OCI-LY1 (cell line): ENCODE results near the gene PSD4.
A peak's percentile ranks its signal among the peaks of the same experiment; 100 is the strongest.

Source experiments
- H2AFZ ChIP-seq: fragments of 200-600 bp; sonication (generic), shearing (Covaris generic); 2 replicates; pipeline ENCODE4 v1.6.0; 2014; ENCODE audit warnings: antibody characterized with exemption, mild to moderate bottlenecking, low read length
- H3F3A ChIP-seq: fragments of 200-600 bp; sonication (generic), shearing (Covaris generic); 2 replicates; pipeline ENCODE4 v1.6.0; 2014; ENCODE audit warnings: mild to moderate bottlenecking, antibody characterized with exemption, low read length, moderate library complexity; ENCODE audit not compliant: insufficient read depth
- H3K27ac ChIP-seq: fragments of 200-600 bp; sonication (generic); 2 replicates; pipeline ENCODE4 v1.5.1; 2014; ENCODE audit warnings: low read length, mixed run types, mild to moderate bottlenecking, low read depth; ENCODE audit not compliant: poor library complexity, severe bottlenecking
- H3K27me3 ChIP-seq: fragments of 200-600 bp; sonication (generic); 2 replicates; pipeline ENCODE4 v1.6.0; 2014; ENCODE audit warnings: antibody characterized with exemption, mild to moderate bottlenecking, low read length, moderate library complexity; ENCODE audit not compliant: insufficient read depth
- H3K36me3 ChIP-seq: fragments of 200-600 bp; sonication (generic); 2 replicates; pipeline ENCODE4 v1.6.1; 2014; ENCODE audit warnings: mild to moderate bottlenecking, antibody characterized with exemption, low read length, moderate library complexity, mixed read lengths; ENCODE audit not compliant: insufficient read depth
- H3K4me1 ChIP-seq: fragments of 200-600 bp; sonication (generic); 2 replicates; pipeline ENCODE4 v1.5.1; 2014; ENCODE audit warnings: mild to moderate bottlenecking, low read length, moderate library complexity; ENCODE audit not compliant: insufficient read depth, severe bottlenecking
- H3K4me2 ChIP-seq: fragments of 200-600 bp; sonication (generic), shearing (Covaris generic); 2 replicates; pipeline ENCODE4 v1.6.1; 2014; ENCODE audit warnings: low read length
- H3K4me3 ChIP-seq: fragments of 200-600 bp; sonication (generic); 2 replicates; pipeline ENCODE4 v1.5.1; 2014; ENCODE audit warnings: low read length, low read depth, mild to moderate bottlenecking, mixed read lengths; ENCODE audit not compliant: poor library complexity, severe bottlenecking
- H3K79me2 ChIP-seq: fragments of 200-600 bp; shearing (Covaris generic); 2 replicates; pipeline ENCODE4 v1.6.1; 2016; ENCODE audit warnings: mixed run types, low read length, mixed read lengths; ENCODE audit not compliant: insufficient read depth
- H3K9ac ChIP-seq: fragments of 200-600 bp; sonication (generic), shearing (Covaris generic); 2 replicates; pipeline ENCODE4 v1.6.1; 2014; ENCODE audit warnings: mild to moderate bottlenecking, low read length, mixed read lengths
- H3K9me2 ChIP-seq: fragments of 200-600 bp; sonication (generic), shearing (Covaris generic); 2 replicates; pipeline ENCODE4 v1.6.1; 2014; ENCODE audit warnings: low read depth, mild to moderate bottlenecking, low read length, mixed read lengths
- H3K9me3 ChIP-seq: fragments of 200-600 bp; shearing (Covaris generic); 2 replicates; pipeline ENCODE4 v1.6.1; 2014; ENCODE audit warnings: low read length, mixed read lengths
- H4K20me1 ChIP-seq: fragments of 200-600 bp; sonication (generic), shearing (Covaris generic); 2 replicates; pipeline ENCODE4 v1.6.0; 2016; ENCODE audit warnings: mild to moderate bottlenecking, low read length; ENCODE audit not compliant: insufficient read depth
- CTCF ChIP-seq: fragments of 200-600 bp; sonication (generic), shearing (Covaris generic); IDR thresholded peaks from 2 replicates; pipeline ENCODE4 v1.5.1; 2017; ENCODE audit warnings: mild to moderate bottlenecking, antibody characterized with exemption, low read length, moderate library complexity, mixed read lengths
- EZH2 ChIP-seq: fragments of 200-600 bp; sonication (generic), shearing (Covaris generic); IDR thresholded peaks from 2 replicates; pipeline ENCODE4 v1.8.0; 2017; ENCODE audit warnings: borderline replicate concordance, mixed run types, mild to moderate bottlenecking, antibody characterized with exemption, low read length, moderate library complexity, mixed read lengths

PSD4 gene

DNA sequence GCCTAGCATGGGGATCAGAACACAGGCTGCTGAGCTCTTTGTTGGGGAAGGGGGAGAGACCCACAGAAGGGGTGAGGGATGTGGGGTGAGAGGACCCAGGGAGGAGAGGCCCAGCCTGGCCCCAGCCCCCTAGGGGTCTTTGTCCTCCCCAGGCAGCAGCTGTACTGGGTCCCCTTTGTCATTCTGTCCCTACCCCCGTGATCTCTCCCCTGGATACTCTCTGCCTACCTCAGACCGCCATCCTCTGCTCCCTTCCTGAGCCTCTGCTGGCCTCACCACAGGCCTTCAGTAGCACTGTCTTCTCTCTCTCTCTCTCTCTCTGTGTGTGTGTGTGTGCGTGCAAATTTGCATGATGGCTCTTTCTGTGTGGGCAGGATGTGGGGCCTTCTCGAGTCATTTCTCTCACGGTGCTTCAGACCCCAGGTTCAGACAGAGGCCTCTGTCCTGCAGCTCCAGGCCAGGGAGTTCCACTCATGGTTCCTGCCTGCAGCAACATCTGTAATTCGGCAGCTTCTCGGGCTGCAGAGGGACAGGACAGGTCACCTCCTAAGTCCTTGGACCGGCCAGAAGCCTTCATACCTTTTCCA lies 1.4 kb downstream of the PSD4 start:
- H3F3A ChIP-seq = no peaks in the 10 kb centered on the region
- no peak overlapping the region for H2AFZ ChIP-seq
- peak overlapping the region; percentile 90 for H3K4me2 ChIP-seq
- peak overlapping the region; percentile 94 for H3K9ac ChIP-seq
- TF ChIP-seq CTCF = no peak
- TF ChIP-seq EZH2 = no peak
- H3K27me3 ChIP-seq = no peaks in the 10 kb centered on the region
- peaks cover 10% of the 10 kb centered on the region; the same call in 1 of the 2 replicates for H3K79me2 ChIP-seq
- H3K36me3 ChIP-seq = peaks cover 14% of the 10 kb centered on the region; the same call in 1 of the 2 replicates
- no peaks in the 10 kb centered on the region for H3K9me3 ChIP-seq
- H3K4me1 ChIP-seq = peaks cover 42% of the 10 kb centered on the region
- peak overlapping the region; percentile 91 for H3K4me3 ChIP-seq
- no peaks in the 10 kb centered on the region for H3K9me2 ChIP-seq
- H3K27ac ChIP-seq = peak overlapping the region; percentile 92
- no peaks in the 10 kb centered on the region for H4K20me1 ChIP-seq

GRCh38 chr2:113175736-113176695 lies 2.2 kb downstream of the PSD4 start:
- Histone ChIP-seq H2AFZ (no peak overlapping the region), H3K4me1 (peaks cover 51% of the 10 kb centered on the region), H3F3A (no peaks in the 10 kb centered on the region), H3K27ac (peak overlapping the region; percentile 92), H4K20me1 (no peaks in the 10 kb centered on the region), H3K4me2 (peak overlapping the region; percentile 90), H3K9me3 (no peaks in the 10 kb centered on the region), H3K9me2 (no peaks in the 10 kb centered on the region), H3K27me3 (no peaks in the 10 kb centered on the region), H3K4me3 (peak overlapping the region; percentile 91), H3K9ac (peak overlapping the region; percentile 94), H3K79me2 (peaks cover 10% of the 10 kb centered on the region; the same call in 1 of the 2 replicates), H3K36me3 (peaks cover 19% of the 10 kb centered on the region; the same call in 1 of the 2 replicates)
- TF ChIP-seq EZH2 (no peak), CTCF (no peak)

GRCh38 chr2:113176696-113177355 lies 3.1 kb downstream of the PSD4 start:
- H3K4me1 ChIP-seq = peaks cover 58% of the 10 kb centered on the region
- H2AFZ ChIP-seq = no peak overlapping the region
- peaks cover 10% of the 10 kb centered on the region; the same call in 1 of the 2 replicates for H3K79me2 ChIP-seq
- H3K27me3 ChIP-seq = no peaks in the 10 kb centered on the region
- H3F3A ChIP-seq = no peaks in the 10 kb centered on the region
- H3K4me2 ChIP-seq = peak overlapping the region; percentile 90
- H4K20me1 ChIP-seq = no peaks in the 10 kb centered on the region
- H3K9me2 ChIP-seq = no peaks in the 10 kb centered on the region
- H3K9me3 ChIP-seq = no peaks in the 10 kb centered on the region
- TF ChIP-seq CTCF (no peak), EZH2 (no peak)
- no peak overlapping the region for H3K9ac ChIP-seq
- no peak overlapping the region for H3K4me3 ChIP-seq
- H3K36me3 ChIP-seq = peaks cover 26% of the 10 kb centered on the region; the same call in 1 of the 2 replicates
- H3K27ac ChIP-seq = peak overlapping the region; percentile 92
